ENCODE data around the gene RGS5. TPM values are rescaled to one million over a fixed set of nuclear protein-coding genes. Genes with fewer than 3 reads are reported as not detected.

Gene RGS5
- total and polyA plus RNA-seq, 2 donors (not counting 3 experiments of a cell fraction or from before 2014, with no cell fraction given): 287 to 770 TPM

GRCh38 chr1:163093169-163093568 is 109.5 kb downstream of the RGS5 start:
- no peaks in the 10 kb centered on the region for H4K20me1 ChIP-seq (replicated peaks; ENCODE audit: control insufficient read depth, extremely low read depth, insufficient read depth, low read length)
- dilution Hi-C loops (cut with MboI; ENCODE audit: extremely low pct_ligation_motif_present, low sequenced_read_pairs): no loop called here
- no peak overlapping the region for H3K4me3 ChIP-seq (replicated peaks in 1 of 3; ENCODE audit: insufficient read depth in 1 of 3, low read depth in 1 of 3, low read length in 3 of 3)
- DNase-seq (ENCODE audit: low read depth, low spot score) (no peak), FAIRE-seq (no peak)
- H3K27ac ChIP-seq (ENCODE audit: insufficient read depth, low read depth, low read length): no peak overlapping the region
- H3K9me3 ChIP-seq (replicated peaks; ENCODE audit: control insufficient read depth, insufficient read depth, low read length): no peaks in the 10 kb centered on the region
- CTCF ChIA-PET: no interaction called here
- no peak overlapping the region for H2AFZ ChIP-seq (ENCODE audit: low read depth, low read length)
- no peaks in the 10 kb centered on the region for H3K36me3 ChIP-seq (ENCODE audit: control insufficient read depth in 2 of 2, extremely low read depth in 1 of 2, insufficient read depth in 2 of 2, low read length in 2 of 2)
- intact Hi-C loops (cut with micrococcal nuclease): no loop called here
- no TSS peak for BruUV-seq (replicated peaks)
- POLR2A ChIA-PET: no interaction called here
- H3K9me1 ChIP-seq (replicated peaks; ENCODE audit: control insufficient read depth, extremely low read depth, insufficient read depth, low read length): no peaks in the 10 kb centered on the region
- H3K4me2 ChIP-seq (ENCODE audit: insufficient read depth, low read length): no peak overlapping the region
- H3K4me1 ChIP-seq (ENCODE audit: control insufficient read depth, extremely low read depth, insufficient read depth, low read length): no peaks in the 10 kb centered on the region
- TF ChIP-seq MYC (IDR thresholded peaks at IDR 0.05; ENCODE audit: low read depth, low read length) (no peak), JUN (IDR thresholded peaks at IDR 0.05; ENCODE audit: borderline replicate concordance, insufficient read depth, insufficient read length, low read depth) (no peak), POLR2A (IDR thresholded peaks at IDR 0.05; ENCODE audit: low read depth, low read length) (no peak), GATA2 (IDR thresholded peaks at IDR 0.05; ENCODE audit: insufficient read depth, insufficient read length, low read depth, low read length) (no peak), POLR2AphosphoS5 (IDR thresholded peaks at IDR 0.05; ENCODE audit: insufficient read depth, low read depth, low read length) (no peak), FOS (IDR thresholded peaks at IDR 0.05; ENCODE audit: borderline replicate concordance, insufficient read depth, low read length) (no peak), EZH2 (IDR thresholded peaks at IDR 0.05; ENCODE audit: borderline replicate concordance, low read depth, low read length, severe bottlenecking) (no peak)
- TF ChIP-seq, protein P1, sequence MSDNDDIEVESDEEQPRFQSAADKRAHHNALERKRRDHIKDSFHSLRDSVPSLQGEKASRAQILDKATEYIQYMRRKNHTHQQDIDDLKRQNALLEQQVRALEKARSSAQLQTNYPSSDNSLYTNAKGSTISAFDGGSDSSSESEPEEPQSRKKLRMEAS (IDR thresholded peaks at IDR 0.05; ENCODE audit: insufficient read depth, insufficient read length): no peak
- H3K9ac ChIP-seq (replicated peaks; ENCODE audit: extremely low read depth, insufficient read depth, low read length): no peak overlapping the region
- H3K79me2 ChIP-seq (ENCODE audit: control insufficient read depth, insufficient read depth, low read length): no peaks in the 10 kb centered on the region
- H3K27me3 ChIP-seq (ENCODE audit: control insufficient read depth in 2 of 2, insufficient read depth in 2 of 2, low read length in 2 of 2): no peaks in the 10 kb centered on the region

Other genes starting within 250 kb of the RGS5 start
- 54.9 and 59.3 TPM in 2 replicates for gene RGS4, start 133.6 kb downstream of the RGS5 start, total RNA-seq
- gene RGS4, start 133.6 kb downstream of the RGS5 start, polyA plus RNA-seq: 7.9 and 14.6 TPM in 2 replicates
- 38.6 and 38.7 TPM in 2 replicates for gene NUF2, start 119.0 kb upstream of the RGS5 start, total RNA-seq
- 10.4 and 14.3 TPM in 2 replicates for gene NUF2, start 119.0 kb upstream of the RGS5 start, polyA plus RNA-seq